ENCODE measurements around the gene PTK7.

- TF ChIP-seq, protein P1, sequence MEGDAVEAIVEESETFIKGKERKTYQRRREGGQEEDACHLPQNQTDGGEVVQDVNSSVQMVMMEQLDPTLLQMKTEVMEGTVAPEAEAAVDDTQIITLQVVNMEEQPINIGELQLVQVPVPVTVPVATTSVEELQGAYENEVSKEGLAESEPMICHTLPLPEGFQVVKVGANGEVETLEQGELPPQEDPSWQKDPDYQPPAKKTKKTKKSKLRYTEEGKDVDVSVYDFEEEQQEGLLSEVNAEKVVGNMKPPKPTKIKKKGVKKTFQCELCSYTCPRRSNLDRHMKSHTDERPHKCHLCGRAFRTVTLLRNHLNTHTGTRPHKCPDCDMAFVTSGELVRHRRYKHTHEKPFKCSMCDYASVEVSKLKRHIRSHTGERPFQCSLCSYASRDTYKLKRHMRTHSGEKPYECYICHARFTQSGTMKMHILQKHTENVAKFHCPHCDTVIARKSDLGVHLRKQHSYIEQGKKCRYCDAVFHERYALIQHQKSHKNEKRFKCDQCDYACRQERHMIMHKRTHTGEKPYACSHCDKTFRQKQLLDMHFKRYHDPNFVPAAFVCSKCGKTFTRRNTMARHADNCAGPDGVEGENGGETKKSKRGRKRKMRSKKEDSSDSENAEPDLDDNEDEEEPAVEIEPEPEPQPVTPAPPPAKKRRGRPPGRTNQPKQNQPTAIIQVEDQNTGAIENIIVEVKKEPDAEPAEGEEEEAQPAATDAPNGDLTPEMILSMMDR (conservative IDR thresholded peaks at IDR 0.05; ENCODE audit: low read length): no peak
- no peak for TF ChIP-seq EZH2phosphoT487 (IDR thresholded peaks at IDR 0.05; ENCODE audit: borderline replicate concordance, low read depth, low read length)
These were observed 31.4 kb downstream of the PTK7 start for GRCh38 chr6:43107344-43108062.

All from OCI-LY7 (cell line).